ENCODE measurements around the gene FBXW4. TPM values are rescaled to one million over a fixed set of nuclear protein-coding genes. Genes with fewer than 3 reads are reported as not detected.
A peak's percentile ranks its signal among the peaks of the same experiment; 100 is the strongest.

The FBXW4 gene
- total and polyA plus RNA-seq, 2 of the 8 experiments (the other 6 are each of a cell fraction or from before 2014, with no cell fraction given), result 29.0 to 32.8 TPM

DNA sequence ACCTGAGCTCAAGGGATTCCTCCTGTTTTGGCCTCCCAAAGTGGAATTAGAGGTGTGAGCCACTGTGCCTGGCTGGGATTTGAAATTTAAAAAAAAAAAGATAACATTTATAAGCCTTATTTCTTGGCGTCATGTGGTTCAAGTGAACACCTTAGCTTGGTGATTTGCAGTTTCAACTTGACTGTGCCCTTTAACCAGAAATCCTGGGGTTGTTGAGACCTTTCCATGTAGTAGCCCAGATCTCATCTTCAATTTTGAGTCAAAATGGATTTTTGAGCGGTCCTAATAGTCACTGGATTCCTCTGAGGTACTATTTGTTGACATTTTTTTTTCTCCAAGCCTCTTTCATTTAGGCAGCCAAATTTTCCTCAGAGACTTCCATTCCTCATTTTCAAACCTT is 29.5 kb upstream of the FBXW4 start:
- no peak overlapping the region for H2AK5ac ChIP-seq (ENCODE audit: low read depth, low read length)
- no peak for TF ChIP-seq NANOG (IDR thresholded peaks at IDR 0.05; ENCODE audit: insufficient read depth, low read depth, low read length, poor library complexity, severe bottlenecking)
- TF ChIP-seq SP2 (IDR thresholded peaks at IDR 0.05; ENCODE audit: low read length), result no peak
- TF ChIP-seq KDM1A (IDR thresholded peaks at IDR 0.05; ENCODE audit: borderline replicate concordance, low read length), result no peak
- WGBS, 2 experiments (ENCODE audit: extremely low coverage in 1 of 2, insufficient coverage in 1 of 2, insufficient read length in 1 of 2, insufficient replicate concordance in 2 of 2, low coverage in 1 of 2, low lambda C conversion rate in 2 of 2, missing lambda C conversion rate in 1 of 2), result 89% methylated on average over 2 of the region's 2 CpGs; no CpG with 5 or more reads in 1 of the 2 experiments
- no peak overlapping the region for H2BK20ac ChIP-seq (ENCODE audit: low read length)
- no peaks in the 10 kb centered on the region for H3K79me2 ChIP-seq (ENCODE audit: control insufficient read depth in 1 of 2, insufficient read depth in 2 of 2, low read length in 2 of 2)
- H2BK5ac ChIP-seq (ENCODE audit: low read depth, low read length), result no peak overlapping the region
- no peak overlapping the region for H2BK120ac ChIP-seq (replicated peaks; ENCODE audit: low read depth, low read length)
- no peak overlapping the region for H4K8ac ChIP-seq (ENCODE audit: extremely low read depth, insufficient read depth, low read length)
- H3K4ac ChIP-seq (replicated peaks; ENCODE audit: insufficient read length, low read depth, low read length), result no peak overlapping the region
- no peak overlapping the region for H2BK12ac ChIP-seq (ENCODE audit: low read depth, low read length)
- H3K4me2 ChIP-seq (ENCODE audit: insufficient read depth in 1 of 2, low read depth in 2 of 2, low read length in 2 of 2), result no peak overlapping the region
- no peak overlapping the region for H4K5ac ChIP-seq (ENCODE audit: insufficient read length, low read depth, low read length)
- H3K36me3 ChIP-seq (ENCODE audit: control insufficient read depth in 2 of 4, insufficient read depth in 4 of 4, low read length in 3 of 4), result no peaks in the 10 kb centered on the region
- H3K23me2 ChIP-seq (ENCODE audit: low read depth, low read length), result no peaks in the 10 kb centered on the region; the same call in 1 of the 2 replicates
- no peak overlapping the region for H3K56ac ChIP-seq (replicated peaks; ENCODE audit: insufficient read length, low read depth, low read length)
- no peak overlapping the region for H3K14ac ChIP-seq (ENCODE audit: insufficient read length)
- FAIRE-seq, result no peak
- DNase-seq (ENCODE audit: low read depth in 1 of 2, low spot score in 2 of 2), result no peak
- CTCF ChIA-PET (ENCODE audit: partially characterized antibody), result interaction anchor here (0.8 to 1.3 kb wide), 3 partner anchors 12 to 56 kb away, joined by 4 to 5 read pairs (median 4); no protein-coding TSS in a partner anchor
- H3K27ac ChIP-seq (ENCODE audit: low read depth, low read length), result no peak overlapping the region
- no peaks in the 10 kb centered on the region for H3K9me3 ChIP-seq (ENCODE audit: insufficient read depth in 2 of 2, low read depth in 1 of 2, low read length in 1 of 2)
- H4K20me1 ChIP-seq (replicated peaks in 1 of 2; ENCODE audit: control insufficient read depth in 1 of 2, insufficient read depth in 2 of 2, low read length in 2 of 2), result no peaks in the 10 kb centered on the region
- H3K4me1 ChIP-seq (replicated peaks in 1 of 4; ENCODE audit: control insufficient read depth in 3 of 4, insufficient read depth in 4 of 4, low read length in 3 of 4), result peaks cover 0 to 3% (median 0%) of the 10 kb centered on the region in 4 experiments; a peak in 2 of 7 replicates
- H3K9ac ChIP-seq (replicated peaks in 1 of 4; ENCODE audit: extremely low read depth in 1 of 4, low read depth in 3 of 4, low read length in 3 of 4), result no peak overlapping the region
- peak overlapping the region; percentile 25 for H2AFZ ChIP-seq (ENCODE audit: low read length)
- no peak overlapping the region for H4K91ac ChIP-seq (replicated peaks; ENCODE audit: insufficient read length, low read length)
- POLR2A ChIA-PET (ENCODE audit: partially characterized antibody), result no interaction called here
- no peaks in the 10 kb centered on the region for H3K79me1 ChIP-seq (ENCODE audit: low read depth, low read length)
- no peaks in the 10 kb centered on the region for H3K27me3 ChIP-seq (replicated peaks in 1 of 4; ENCODE audit: control insufficient read depth in 3 of 4, extremely low read depth in 1 of 4, insufficient read depth in 3 of 4, low read length in 3 of 4)
- no peak overlapping the region for H3K4me3 ChIP-seq (ENCODE audit: extremely low read depth in 1 of 4, insufficient read depth in 2 of 4, low read depth in 3 of 4, low read length in 4 of 4)
- H3K18ac ChIP-seq (ENCODE audit: extremely low read depth, low read length), result no peak overlapping the region
- no peak overlapping the region for H2BK15ac ChIP-seq (ENCODE audit: low read length)
- H3K23ac ChIP-seq (ENCODE audit: insufficient read length), result no peak overlapping the region

All from H1 (cell line).